Right lobe of liver (tissue), 6 donors: ENCODE measurements around the gene POU3F2. TPM values are rescaled to one million over a fixed set of nuclear protein-coding genes. Genes with fewer than 3 reads are reported as not detected.

Experiments used
- ATAC-seq, 4 donors: fragments of 200-7000 bp; cut with Tn5 transposase; one replicate each; pipeline ENCODE4 v1.9.1; 2020; ENCODE audit warnings: mild to moderate bottlenecking in 4 of 4, moderate library complexity in 4 of 4
- DNase-seq, 3 donors: peaks; one replicate each; pipeline ENCODE4 v3.0.0-alpha.2; 2020
- H3K27ac ChIP-seq, 3 donors: fragments of 200-600 bp; one replicate each; pipeline ENCODE4 v1.8.0; 2022
- H3K27me3 ChIP-seq, 2 donors: fragments of 200-600 bp; one replicate each; pipeline ENCODE4 v1.8.0; 2022
- H3K36me3 ChIP-seq, 4 donors: fragments of 200-600 bp; sonication (generic) in 1 of 4; one replicate each; pipeline versions ENCODE4 v1.5.1 to v1.8.0; 2017 to 2022; ENCODE audit warnings: control low read depth in 1 of 4
- H3K4me1 ChIP-seq, 4 donors: fragments of 200-600 bp; sonication (generic) in 1 of 4; one replicate each; pipeline versions ENCODE4 v1.5.1 to v1.8.0; 2017 to 2022; ENCODE audit warnings: control low read depth in 1 of 4
- H3K4me3 ChIP-seq, 3 donors: fragments of 200-600 bp; one replicate each; pipeline ENCODE4 v1.8.0; 2022
- H3K9me3 ChIP-seq, 4 donors: fragments of 200-600 bp; sonication (generic) in 1 of 4; one replicate each; pipeline versions ENCODE4 v1.5.1 to v1.8.0; 2017 to 2022; ENCODE audit warnings: control low read depth in 1 of 4
- CTCF ChIP-seq, 4 donors: fragments of 200-600 bp in 3 of 4; fragments of 450-650 bp in 1 of 4; IDR thresholded peaks; one replicate each; pipeline versions ENCODE4 v1.5.1 to v1.8.0; 2016 to 2022; ENCODE audit warnings: antibody characterized with exemption in 4 of 4, mild to moderate bottlenecking in 2 of 4
- POLR2A ChIP-seq: fragments of 450-650 bp; IDR thresholded peaks from one replicate; pipeline ENCODE4 v1.6.1; 2017; ENCODE audit warnings: antibody characterized with exemption, mild to moderate bottlenecking
- WGBS: methylation state at CpG from one replicate; pipeline ENCODE4 v1.1.6; 2018; ENCODE audit warnings: low coverage, low lambda C conversion rate; ENCODE audit not compliant: insufficient coverage; ENCODE audit errors: missing lambda C conversion rate; 5-methylcytosine and 5-hydroxymethylcytosine counted together
- intact Hi-C, 2 donors: fragments of 100-400 bp; cut with DNase I; formaldehyde crosslinking; loops; one replicate each; pipeline versions ENCODE4 v1.11.2 to v1.14.1; 2022
- total RNA-seq, 6 experiments: library from RNA; depleted of rRNA in 2 of 6; stranded (reverse); fragments of >200 nt in 2 of 6; fragmentation: NEBNext Ultra II Directional in 3 of 6; extraction: Animal tissue kit (Norgen Biotek cat#: 25700) in 3 of 6; gene quantifications; one replicate each; pipeline versions ENCODE4 v1.1.0 to v1.2.4, GENCODE V29; 2016 to 2023
- donor health status: DM: no; HTN: yes; CAD: no.
- donor health status: DM: no; HTN: no; CAD: no.
- donor health status: DM: no; HTN: no; CAD: no.
- donor health status: DM: no; HTN: yes; CAD: no.
- donor health status: DM: no; HTN: yes; CAD: no.

The POU3F2 gene
- total RNA-seq, 6 experiments from 2014 or later: not detected

- TF ChIP-seq POLR2A (no peak), CTCF (IDR thresholded peaks at IDR 0.05) (no peak)
- ATAC-seq (no peak), DNase-seq (no peak)
- Histone ChIP-seq H3K4me1 (peaks cover 0 to 22% (median 6%) of the 10 kb centered on the region in 4 donors), H3K36me3 (no peaks in the 10 kb centered on the region), H3K27ac (no peak overlapping the region), H3K27me3 (peaks cover 0 to 15% of the 10 kb centered on the region in 2 donors), H3K4me3 (no peak overlapping the region), H3K9me3 (no peaks in the 10 kb centered on the region)
- 55% methylated on average over 18 of the region's 18 CpGs for WGBS
- intact Hi-C loops: no loop called here
Observed at GRCh38 chr6:98848539-98849242, 14.3 kb downstream of the POU3F2 start.

GRCh38 chr6:98864497-98864896 lies 30.1 kb downstream of the POU3F2 start:
- ATAC-seq: no peak
- no peaks in the 10 kb centered on the region for H3K9me3 ChIP-seq
- intact Hi-C loops: no loop called here
- no peaks in the 10 kb centered on the region for H3K27me3 ChIP-seq
- no peak for DNase-seq
- H3K4me3 ChIP-seq: no peak overlapping the region
- no peaks in the 10 kb centered on the region for H3K4me1 ChIP-seq
- 95% methylated on average over 6 of the region's 6 CpGs for WGBS
- H3K27ac ChIP-seq: no peak overlapping the region
- no peaks in the 10 kb centered on the region for H3K36me3 ChIP-seq
- TF ChIP-seq POLR2A: no peak
- TF ChIP-seq CTCF (IDR thresholded peaks at IDR 0.05): no peak

DNA sequence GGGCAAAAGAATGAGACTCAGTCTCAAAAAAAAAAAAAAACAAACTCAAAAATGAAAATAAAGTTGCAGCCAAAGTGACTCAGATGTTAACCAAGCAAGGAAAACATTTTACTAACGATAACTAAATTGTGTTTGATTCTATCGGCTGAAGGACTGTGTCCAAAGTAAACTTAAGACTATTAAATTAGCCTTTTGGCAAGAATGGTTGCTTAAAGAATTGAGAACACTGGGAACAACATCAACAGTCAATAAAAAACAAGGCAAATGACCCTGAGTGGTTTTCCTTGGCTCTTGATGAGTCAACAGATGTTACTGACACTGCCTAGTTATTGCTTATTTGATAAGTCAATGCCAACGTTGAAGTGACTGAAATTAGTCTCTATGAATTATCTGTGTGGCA lies 36.7 kb downstream of the POU3F2 start:
- DNase-seq (no peak), ATAC-seq (peak; percentile 54 to 91 (median 84))
- Histone ChIP-seq H3K9me3 (no peaks in the 10 kb centered on the region), H3K4me1 (no peaks in the 10 kb centered on the region), H3K27me3 (no peaks in the 10 kb centered on the region), H3K4me3 (no peak overlapping the region), H3K36me3 (no peaks in the 10 kb centered on the region), H3K27ac (no peak overlapping the region)
- intact Hi-C loops: no loop called here
- TF ChIP-seq CTCF (IDR thresholded peaks at IDR 0.05) (no peak), POLR2A (no peak)
- 21% methylated on average over 3 of the region's 3 CpGs for WGBS

DNA sequence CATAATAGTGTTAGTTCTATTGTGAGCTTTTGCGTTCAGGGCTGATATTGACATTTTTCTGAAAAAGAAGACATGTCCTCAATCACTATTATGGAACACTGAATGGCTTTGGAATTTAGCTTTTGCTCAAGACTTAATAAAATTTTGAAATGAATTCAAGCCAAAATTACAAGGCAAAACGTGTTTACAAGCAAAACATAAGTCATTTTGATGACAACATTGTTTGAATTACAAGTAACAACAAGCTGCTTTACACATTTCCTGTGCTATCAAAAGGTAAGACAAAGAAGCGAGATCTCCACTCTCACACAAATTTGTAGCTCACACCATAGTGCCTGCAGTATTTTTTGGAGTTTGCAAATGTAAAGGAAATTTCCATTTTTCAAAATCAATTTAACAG lies 37.4 kb downstream of the POU3F2 start:
- Histone ChIP-seq H3K4me1 (no peaks in the 10 kb centered on the region), H3K36me3 (no peaks in the 10 kb centered on the region), H3K9me3 (no peaks in the 10 kb centered on the region), H3K27me3 (no peaks in the 10 kb centered on the region), H3K27ac (no peak overlapping the region), H3K4me3 (no peak overlapping the region)
- WGBS: 73% methylated on average over 3 of the region's 3 CpGs
- ATAC-seq (no peak), DNase-seq (no peak)
- intact Hi-C loops: no loop called here
- TF ChIP-seq CTCF (IDR thresholded peaks at IDR 0.05): no peak
- TF ChIP-seq POLR2A: no peak
